Measurements from ENCODE around the gene SLC24A5.

SLC24A5 gene

DNA sequence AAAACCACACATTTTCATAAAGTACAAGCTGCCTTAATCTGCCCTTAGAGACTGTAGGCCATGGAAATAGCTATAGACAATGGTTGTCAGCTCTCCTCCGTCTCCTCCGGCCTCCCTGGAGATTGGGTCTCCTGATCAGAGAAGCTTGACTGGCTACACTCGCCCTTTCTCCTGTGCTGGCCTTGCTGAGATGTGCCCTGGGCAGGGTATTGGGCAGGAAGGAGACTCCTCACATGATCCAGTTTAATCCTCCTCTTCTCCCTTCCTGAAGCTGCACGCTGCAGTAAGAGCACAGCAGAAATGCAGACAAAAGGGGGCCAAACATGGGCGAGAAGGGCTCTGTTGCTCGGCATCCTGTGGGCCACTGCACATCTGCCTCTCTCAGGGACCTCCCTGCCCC lies at the start of gene SLC24A5:
SLC24A5 (plus strand) TSS at position 246 of the 400 bp plus-strand sequence; CDS start at position 301, 55 bp downstream.
- no peaks in the 10 kb centered on the region for H3K4me1 ChIP-seq (ENCODE audit: low read length)
- no peaks in the 10 kb centered on the region for H3K9me2 ChIP-seq (replicated peaks; ENCODE audit: insufficient read depth, low read length)
- H3K4me2 ChIP-seq (ENCODE audit: low read depth, low read length) = no peak within 1 kb of the TSS
- no peaks in the 10 kb centered on the region for H3F3A ChIP-seq (ENCODE audit: insufficient read depth, low read length)
- no peaks in the 10 kb centered on the region for H3K36me3 ChIP-seq (replicated peaks; ENCODE audit: insufficient read depth, low read length)
- no peaks in the 10 kb centered on the region for H4K20me1 ChIP-seq (ENCODE audit: insufficient read depth, low read length)
- H3K9me3 ChIP-seq (replicated peaks; ENCODE audit: insufficient read depth, low read length) = no peaks in the 10 kb centered on the region
- TF ChIP-seq EZH2 (optimal IDR thresholded peaks at IDR 0.05; ENCODE audit: low read depth, low read length) (no peak), EZH2phosphoT487 (IDR thresholded peaks at IDR 0.05; ENCODE audit: low read length) (no peak)
- TF ChIP-seq, protein P1, sequence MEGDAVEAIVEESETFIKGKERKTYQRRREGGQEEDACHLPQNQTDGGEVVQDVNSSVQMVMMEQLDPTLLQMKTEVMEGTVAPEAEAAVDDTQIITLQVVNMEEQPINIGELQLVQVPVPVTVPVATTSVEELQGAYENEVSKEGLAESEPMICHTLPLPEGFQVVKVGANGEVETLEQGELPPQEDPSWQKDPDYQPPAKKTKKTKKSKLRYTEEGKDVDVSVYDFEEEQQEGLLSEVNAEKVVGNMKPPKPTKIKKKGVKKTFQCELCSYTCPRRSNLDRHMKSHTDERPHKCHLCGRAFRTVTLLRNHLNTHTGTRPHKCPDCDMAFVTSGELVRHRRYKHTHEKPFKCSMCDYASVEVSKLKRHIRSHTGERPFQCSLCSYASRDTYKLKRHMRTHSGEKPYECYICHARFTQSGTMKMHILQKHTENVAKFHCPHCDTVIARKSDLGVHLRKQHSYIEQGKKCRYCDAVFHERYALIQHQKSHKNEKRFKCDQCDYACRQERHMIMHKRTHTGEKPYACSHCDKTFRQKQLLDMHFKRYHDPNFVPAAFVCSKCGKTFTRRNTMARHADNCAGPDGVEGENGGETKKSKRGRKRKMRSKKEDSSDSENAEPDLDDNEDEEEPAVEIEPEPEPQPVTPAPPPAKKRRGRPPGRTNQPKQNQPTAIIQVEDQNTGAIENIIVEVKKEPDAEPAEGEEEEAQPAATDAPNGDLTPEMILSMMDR (IDR thresholded peaks at IDR 0.05; ENCODE audit: low read length) = no peak
- no peak for DNase-seq
- H2AFZ ChIP-seq (ENCODE audit: low read length) = no peak within 1 kb of the TSS
- no peak within 1 kb of the TSS for H3K9ac ChIP-seq (ENCODE audit: low read length)
- H3K27me3 ChIP-seq (replicated peaks; ENCODE audit: insufficient read depth, low read length) = no peaks in the 10 kb centered on the region
- H3K79me2 ChIP-seq (ENCODE audit: low read length) = no peaks in the 10 kb centered on the region
- no peak within 1 kb of the TSS for H3K4me3 ChIP-seq (ENCODE audit: low read length)
- no peak within 1 kb of the TSS for H3K27ac ChIP-seq (ENCODE audit: low read length)

DNA sequence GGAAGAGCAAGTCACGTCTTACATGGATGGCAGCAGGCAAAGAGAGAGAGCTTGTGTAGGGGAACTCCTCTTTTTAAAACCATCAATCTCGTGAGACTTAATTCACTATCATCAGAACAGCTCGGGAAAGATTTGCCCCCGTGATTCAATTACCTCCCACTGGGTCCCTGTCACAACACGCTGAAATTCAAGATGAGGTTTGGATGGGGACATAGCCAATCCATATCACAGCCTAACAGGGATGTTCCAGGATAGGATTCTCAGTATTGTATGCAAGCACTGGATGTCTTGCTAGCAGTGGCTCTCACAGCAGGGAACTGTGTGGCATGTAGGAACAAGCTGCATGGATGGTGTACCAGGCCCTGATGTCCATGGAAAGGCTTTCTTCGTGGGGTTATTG lies 47.8 kb upstream of the SLC24A5 start:
- DNase-seq = no peak
- Histone ChIP-seq H3K27me3 (replicated peaks; ENCODE audit: insufficient read depth, low read length) (no peaks in the 10 kb centered on the region), H3K4me2 (ENCODE audit: low read depth, low read length) (no peak overlapping the region), H3K4me1 (ENCODE audit: low read length) (no peaks in the 10 kb centered on the region), H2AFZ (ENCODE audit: low read length) (no peak overlapping the region), H3K9me3 (replicated peaks; ENCODE audit: insufficient read depth, low read length) (no peaks in the 10 kb centered on the region), H3K9me2 (replicated peaks; ENCODE audit: insufficient read depth, low read length) (no peaks in the 10 kb centered on the region), H4K20me1 (ENCODE audit: insufficient read depth, low read length) (no peaks in the 10 kb centered on the region), H3K9ac (ENCODE audit: low read length) (no peak overlapping the region), H3K79me2 (ENCODE audit: low read length) (no peaks in the 10 kb centered on the region), H3K27ac (ENCODE audit: low read length) (no peak overlapping the region), H3F3A (ENCODE audit: insufficient read depth, low read length) (no peaks in the 10 kb centered on the region), H3K36me3 (replicated peaks; ENCODE audit: insufficient read depth, low read length) (no peaks in the 10 kb centered on the region), H3K4me3 (ENCODE audit: low read length) (no peak overlapping the region)
- TF ChIP-seq EZH2phosphoT487 (IDR thresholded peaks at IDR 0.05; ENCODE audit: low read length) (no peak), EZH2 (optimal IDR thresholded peaks at IDR 0.05; ENCODE audit: low read depth, low read length) (no peak)
- TF ChIP-seq, protein P1 (IDR thresholded peaks at IDR 0.05; ENCODE audit: low read length) = no peak

DNA sequence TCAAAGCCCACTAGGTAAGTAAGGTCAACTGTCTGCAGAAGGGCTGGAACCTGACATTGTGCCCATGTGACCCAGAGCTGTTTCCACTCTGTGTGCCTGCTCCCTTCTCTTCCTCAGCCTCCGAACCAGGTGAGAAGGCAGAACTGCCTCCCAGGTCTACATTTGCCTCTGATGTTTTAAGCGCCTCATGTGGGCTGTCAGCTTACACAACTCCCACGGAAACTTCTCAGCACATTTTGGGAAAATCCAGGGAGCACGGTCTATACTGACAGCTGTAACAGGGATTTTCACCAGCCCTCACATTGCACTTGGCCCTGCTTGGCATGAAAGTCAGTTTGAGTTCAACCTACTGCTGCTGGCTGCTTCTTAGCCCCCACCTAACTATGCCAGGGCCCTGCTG lies 46.9 kb upstream of the SLC24A5 start:
- no peaks in the 10 kb centered on the region for H3K9me3 ChIP-seq (replicated peaks; ENCODE audit: insufficient read depth, low read length)
- TF ChIP-seq, protein P1 (IDR thresholded peaks at IDR 0.05; ENCODE audit: low read length) = no peak
- TF ChIP-seq EZH2 (optimal IDR thresholded peaks at IDR 0.05; ENCODE audit: low read depth, low read length) (no peak), EZH2phosphoT487 (IDR thresholded peaks at IDR 0.05; ENCODE audit: low read length) (no peak)
- H3K4me1 ChIP-seq (ENCODE audit: low read length) = no peaks in the 10 kb centered on the region
- no peaks in the 10 kb centered on the region for H4K20me1 ChIP-seq (ENCODE audit: insufficient read depth, low read length)
- H3K9ac ChIP-seq (ENCODE audit: low read length) = no peak overlapping the region
- DNase-seq = no peak
- H3K27ac ChIP-seq (ENCODE audit: low read length) = no peak overlapping the region
- H3K79me2 ChIP-seq (ENCODE audit: low read length) = no peaks in the 10 kb centered on the region
- no peaks in the 10 kb centered on the region for H3F3A ChIP-seq (ENCODE audit: insufficient read depth, low read length)
- H2AFZ ChIP-seq (ENCODE audit: low read length) = no peak overlapping the region
- no peak overlapping the region for H3K4me3 ChIP-seq (ENCODE audit: low read length)
- H3K9me2 ChIP-seq (replicated peaks; ENCODE audit: insufficient read depth, low read length) = no peaks in the 10 kb centered on the region
- no peaks in the 10 kb centered on the region for H3K36me3 ChIP-seq (replicated peaks; ENCODE audit: insufficient read depth, low read length)
- no peaks in the 10 kb centered on the region for H3K27me3 ChIP-seq (replicated peaks; ENCODE audit: insufficient read depth, low read length)
- no peak overlapping the region for H3K4me2 ChIP-seq (ENCODE audit: low read depth, low read length)
